CD4-positive, alpha-beta T cell (primary cell): ENCODE measurements around the gene TSC22D3. TPM values are rescaled to one million over a fixed set of nuclear protein-coding genes. Genes with fewer than 3 reads are reported as not detected.

ENCODE experiments used
- ATAC-seq: fragments of 200-7000 bp; cut with Tn5 transposase; one replicate; pipeline ENCODE4 v1.10.0; 2022; ENCODE audit warnings: mild to moderate bottlenecking; ENCODE audit not compliant: poor library complexity
- CTCF ChIA-PET: fragments of 350-600 bp; sonication (Branson Sonifier 250); formaldehyde crosslinking; loops from one replicate; lab custom pipeline; 2021; ENCODE audit warnings: antibody characterized with exemption, inconsistent platforms; lab: Charles Lee
- POLR2A ChIA-PET: fragments of 350-600 bp; sonication (Branson Sonifier 250); formaldehyde crosslinking; loops from one replicate; lab custom pipeline; 2021; ENCODE audit warnings: antibody characterized with exemption, inconsistent platforms; lab: Charles Lee
- DNase-seq, 14 experiments: peaks; one replicate each; pipeline ENCODE4 v3.0.0-alpha.2; 2013 to 2020; ENCODE audit warnings: mixed read lengths in 2 of 14
- H3K27ac ChIP-seq, 2 donors: one replicate each; pipeline versions ENCODE4 v1.5.1 to v1.7.0; 2013; ENCODE audit warnings: low read length in 2 of 2, low read depth in 1 of 2, mild to moderate bottlenecking in 1 of 2
- H3K27me3 ChIP-seq, 2 experiments: 1 replicate in 1 of 2; 2 replicates in 1 of 2; pipeline versions ENCODE4 v1.6.1 to v1.7.0; 2013; ENCODE audit warnings: low read length in 2 of 2, control low read depth in 1 of 2, mild to moderate bottlenecking in 1 of 2, moderate library complexity in 1 of 2; ENCODE audit not compliant: insufficient read depth in 2 of 2, control insufficient read depth in 1 of 2
- H3K36me3 ChIP-seq: one replicate; pipeline ENCODE4 v1.6.1; 2013; ENCODE audit warnings: low read length, control low read depth; ENCODE audit not compliant: insufficient read depth
- H3K4me1 ChIP-seq: one replicate; pipeline ENCODE4 v1.6.1; 2013; ENCODE audit warnings: low read length, control low read depth; ENCODE audit not compliant: insufficient read depth
- H3K4me3 ChIP-seq: one replicate; pipeline ENCODE4 v1.5.1; 2013; ENCODE audit warnings: mild to moderate bottlenecking, low read length, moderate library complexity
- H3K9me3 ChIP-seq, 2 experiments: 1 replicate in 1 of 2; 2 replicates in 1 of 2; pipeline versions ENCODE4 v1.6.1 to v1.7.0; 2013; ENCODE audit warnings: low read length in 2 of 2, mild to moderate bottlenecking in 2 of 2, control low read depth in 1 of 2, moderate library complexity in 1 of 2; ENCODE audit not compliant: control insufficient read depth in 1 of 2, insufficient read depth in 1 of 2
- H3K27ac Mint-ChIP-seq: one replicate; pipeline ENCODE4 v1.8.0; 2020; ENCODE audit warnings: mixed read lengths
- H3K27me3 Mint-ChIP-seq: one replicate; pipeline ENCODE4 v1.8.0; 2021; ENCODE audit warnings: mixed read lengths
- H3K36me3 Mint-ChIP-seq: one replicate; pipeline ENCODE4 v1.8.0; 2021; ENCODE audit warnings: low read depth, mixed read lengths
- H3K4me1 Mint-ChIP-seq: one replicate; pipeline ENCODE4 v1.8.0; 2021; ENCODE audit warnings: low read depth, mixed read lengths
- H3K4me3 Mint-ChIP-seq: one replicate; pipeline ENCODE4 v1.8.0; 2020; ENCODE audit warnings: mild to moderate bottlenecking, mixed read lengths
- H3K9me3 Mint-ChIP-seq: one replicate; pipeline ENCODE4 v1.8.0; 2020; ENCODE audit warnings: mixed read lengths
- CTCF ChIP-seq: fragments of 200-600 bp; IDR thresholded peaks from one replicate; pipeline ENCODE4 v1.8.0; 2022; ENCODE audit warnings: antibody characterized with exemption, mild to moderate bottlenecking
- intact Hi-C, 2 experiments: fragments of 100-400 bp; cut with DNase I in 1 of 2; cut with micrococcal nuclease in 1 of 2; formaldehyde crosslinking; loops; one replicate each; pipeline versions ENCODE4 v1.15.1 to v1.9.0; 2023 to 2025; cut with DNase I, micrococcal nuclease
- total RNA-seq, 174 experiments: library from RNA in 2 of 174; stranded (reverse) in 2 of 174; gene quantifications; one replicate each; pipeline ENCODE4 v1.2.3 and lab custom pipeline; 2021 to 2026

TSC22D3 gene
- total RNA-seq, 2 experiments from 2014 or later, result 3,132 to 3,144 TPM

- no peaks in the 10 kb centered on the region for H3K9me3 Mint-ChIP-seq
- no peak overlapping the region for H3K27ac ChIP-seq
- H3K4me3 Mint-ChIP-seq, result no peak overlapping the region
- no peak overlapping the region for H3K4me3 ChIP-seq
- intact Hi-C loops, result loop anchor here in 1 of 2 experiments (2.0 kb wide), 1 partner anchor 17 kb away; no protein-coding TSS in a partner anchor
- peaks cover 11% of the 10 kb centered on the region for H3K36me3 Mint-ChIP-seq
- H3K36me3 ChIP-seq, result no peaks in the 10 kb centered on the region
- no peaks in the 10 kb centered on the region for H3K27me3 Mint-ChIP-seq
- ChIA-PET CTCF (interaction anchor here (1.1 to 15.2 kb wide), 3 partner anchors 8 to 46 kb away, joined by 3 to 261 read pairs (median 3); no protein-coding TSS in a partner anchor), POLR2A (interaction anchor here (1.1 to 1.5 kb wide), 2 partner anchors 48 to 94 kb away, joined by 3 to 4 read pairs; partner anchors contain the start of gene PRPS1)
- peaks cover 13% of the 10 kb centered on the region for H3K4me1 ChIP-seq
- no peaks in the 10 kb centered on the region for H3K9me3 ChIP-seq
- ATAC-seq (no peak), DNase-seq (no peak)
- peaks cover 14% of the 10 kb centered on the region for H3K4me1 Mint-ChIP-seq
- H3K27ac Mint-ChIP-seq, result no peak overlapping the region
- no peaks in the 10 kb centered on the region for H3K27me3 ChIP-seq
- TF ChIP-seq CTCF, result no peak
Observed at GRCh38 chrX:107721966-107722707, 53.5 kb downstream of the TSC22D3 start.

GRCh38 chrX:107721318-107721717 lies 54.3 kb downstream of the TSC22D3 start:
- POLR2A ChIA-PET, result interaction anchor here (1.1 to 1.5 kb wide), 3 partner anchors 20 to 93 kb away, joined by 3 to 4 read pairs (median 3); partner anchors contain the start of gene PRPS1
- H3K36me3 ChIP-seq, result no peaks in the 10 kb centered on the region
- no peak overlapping the region for H3K4me3 Mint-ChIP-seq
- peaks cover 17% of the 10 kb centered on the region for H3K36me3 Mint-ChIP-seq
- H3K4me1 ChIP-seq, result peaks cover 14% of the 10 kb centered on the region
- H3K27me3 Mint-ChIP-seq, result peaks cover 4% of the 10 kb centered on the region
- no peaks in the 10 kb centered on the region for H3K9me3 ChIP-seq
- H3K27ac Mint-ChIP-seq, result no peak overlapping the region
- peaks cover 19% of the 10 kb centered on the region for H3K4me1 Mint-ChIP-seq
- CTCF ChIA-PET, result interaction anchor here (2.0 to 15.2 kb wide), 2 partner anchors 45 to 61 kb away, joined by 6 to 261 read pairs; no protein-coding TSS in a partner anchor
- no peaks in the 10 kb centered on the region for H3K9me3 Mint-ChIP-seq
- intact Hi-C loops, result loop anchor here in 1 of 2 experiments (2.0 kb wide), 1 partner anchor 17 kb away; no protein-coding TSS in a partner anchor
- no peak for ATAC-seq
- no peak for TF ChIP-seq CTCF
- no peak overlapping the region for H3K4me3 ChIP-seq
- H3K27ac ChIP-seq, result no peak overlapping the region
- no peak for DNase-seq
- no peaks in the 10 kb centered on the region for H3K27me3 ChIP-seq

- Histone ChIP-seq H3K36me3 (peaks cover 28% of the 10 kb centered on the region), H3K27ac (peak overlapping the region; percentile 91 to 99), H3K9me3 (no peaks in the 10 kb centered on the region), H3K4me1 (peaks cover 41% of the 10 kb centered on the region), H3K4me3 (no peak overlapping the region), H3K27me3 (no peaks in the 10 kb centered on the region)
- H3K9me3 Mint-ChIP-seq, result no peaks in the 10 kb centered on the region
- intact Hi-C loops, result loop anchor here (2.0 to 5.0 kb wide), 2 partner anchors 59 to 61 kb away; partner anchors contain the start of gene NCBP2L (in 1 of the 2)
- H3K27me3 Mint-ChIP-seq, result peaks cover 4% of the 10 kb centered on the region
- peaks cover 47% of the 10 kb centered on the region for H3K36me3 Mint-ChIP-seq
- ChIA-PET POLR2A (interaction anchor here (1.3 to 14.7 kb wide), 9 partner anchors 23 to 300 kb away, joined by 4 to 754 read pairs (median 16); partner anchors contain the start of genes NCBP2L, PRPS1 and TSC22D3), CTCF (interaction anchor here (0.7 to 15.2 kb wide), 13 partner anchors 11 to 90 kb away, joined by 3 to 261 read pairs (median 4); partner anchors contain the start of genes NCBP2L, PRPS1 and TSC22D3)
- peak; percentile 68 for TF ChIP-seq CTCF
- ATAC-seq, result no peak
- H3K4me1 Mint-ChIP-seq, result peaks cover 38% of the 10 kb centered on the region
- H3K27ac Mint-ChIP-seq, result peak overlapping the region; percentile 99
- DNase-seq, result peak; percentile 39 to 84 (median 61)
- H3K4me3 Mint-ChIP-seq, result peak overlapping the region; percentile 97
Observed at GRCh38 chrX:107718156-107718621, 57.4 kb downstream of the TSC22D3 start.
